Measurements from ENCODE around the gene UQCC5. TPM values are rescaled to one million over a fixed set of nuclear protein-coding genes. Genes with fewer than 3 reads are reported as not detected.
A peak's percentile ranks its signal among the peaks of the same experiment; 100 is the strongest.

Gene UQCC5
- total RNA-seq = 16.0 TPM

GRCh38 chr3:52536369-52537164 is at the start of gene UQCC5:
Gene UQCC5, plus strand, starts transcription at chr3:52536605. Its CDS starts 151 bp downstream, at chr3:52536756.
- intact Hi-C loops (cut with DNase I) = no loop called here
- ATAC-seq = peak; percentile 97

GRCh38 chr3:52487050-52487787 is 49.2 kb upstream of the UQCC5 start:
- no peak for ATAC-seq
- DNase-seq (ENCODE audit: low spot score) = no peak
- intact Hi-C loops (cut with DNase I) = no loop called here

More at GRCh38 chr3:52536369-52537164, at the start of gene UQCC5:
- peak; percentile 98 for DNase-seq (ENCODE audit: low spot score)

GRCh38 chr3:52487788-52488691 is 48.4 kb upstream of the UQCC5 start:
- intact Hi-C loops (cut with DNase I) = no loop called here
- no peak for DNase-seq (ENCODE audit: low spot score)
- no peak for ATAC-seq

- ATAC-seq = no peak
- intact Hi-C loops (cut with DNase I) = no loop called here
- DNase-seq (ENCODE audit: low spot score) = no peak
These were observed 47.7 kb upstream of the UQCC5 start for GRCh38 chr3:52488746-52489145.

- DNase-seq (ENCODE audit: low spot score) (no peak), ATAC-seq (no peak)
- intact Hi-C loops (cut with DNase I) = no loop called here
These were observed 47.0 kb upstream of the UQCC5 start for GRCh38 chr3:52489453-52489852.

GRCh38 chr3:52490035-52490938 is 46.1 kb upstream of the UQCC5 start:
- no peak for DNase-seq (ENCODE audit: low spot score)
- ATAC-seq = no peak
- intact Hi-C loops (cut with DNase I) = no loop called here

GRCh38 chr3:52490939-52491526 is 45.4 kb upstream of the UQCC5 start:
- ATAC-seq (peak; percentile 28), DNase-seq (ENCODE audit: low spot score) (no peak)
- intact Hi-C loops (cut with DNase I) = no loop called here

GRCh38 chr3:52492059-52492458 is 44.3 kb upstream of the UQCC5 start:
- DNase-seq (ENCODE audit: low spot score) (no peak), ATAC-seq (no peak)
- intact Hi-C loops (cut with DNase I) = no loop called here

GRCh38 chr3:52493232-52494017 is 43.0 kb upstream of the UQCC5 start:
- no peak for DNase-seq (ENCODE audit: low spot score)
- intact Hi-C loops (cut with DNase I) = no loop called here
- no peak for ATAC-seq

- ATAC-seq (no peak), DNase-seq (ENCODE audit: low spot score) (no peak)
- intact Hi-C loops (cut with DNase I) = no loop called here
These were observed 42.0 kb upstream of the UQCC5 start for GRCh38 chr3:52494445-52494844.

- DNase-seq (ENCODE audit: low spot score) (peak; percentile 74), ATAC-seq (peak; percentile 40)
- intact Hi-C loops (cut with DNase I) = no loop called here
These were observed 41.4 kb upstream of the UQCC5 start, which contains the start of gene STAB1 for GRCh38 chr3:52494886-52495495. Gene STAB1, plus strand, starts transcription at chr3:52495338. Its CDS starts 76 bp downstream, at chr3:52495414.

- intact Hi-C loops (cut with DNase I) = no loop called here
- DNase-seq (ENCODE audit: low spot score) = no peak
- ATAC-seq = peak; percentile 32
These were observed 40.4 kb upstream of the UQCC5 start for GRCh38 chr3:52495777-52496602.

- intact Hi-C loops (cut with DNase I) = no loop called here
- peak; percentile 65 for ATAC-seq
- DNase-seq (ENCODE audit: low spot score) = peak; percentile 75
These were observed 38.0 kb upstream of the UQCC5 start for GRCh38 chr3:52498137-52499054.

- DNase-seq (ENCODE audit: low spot score) (no peak), ATAC-seq (no peak)
- intact Hi-C loops (cut with DNase I) = no loop called here
These were observed 35.4 kb upstream of the UQCC5 start for GRCh38 chr3:52501046-52501445.

GRCh38 chr3:52502001-52502400 is 34.4 kb upstream of the UQCC5 start:
- intact Hi-C loops (cut with DNase I) = no loop called here
- ATAC-seq (no peak), DNase-seq (ENCODE audit: low spot score) (no peak)

Data from sciatic nerve (tissue), 2 donors.